Left cardiac atrium (tissue), 4 donors: ENCODE results near the gene SPANXA1. TPM values are rescaled to one million over a fixed set of nuclear protein-coding genes. Genes with fewer than 3 reads are reported as not detected.
"Not testable (repeated sequence)": the region's sequence is repeated elsewhere in the genome, so short reads cannot be mapped to it uniquely, and the experiment has no call there.

Experiments used
- ATAC-seq, 2 donors: fragments of 200-7000 bp; cut with Tn5 transposase; one replicate each; pipeline ENCODE4 v1.9.1; 2020; ENCODE audit warnings: mild to moderate bottlenecking in 2 of 2, moderate library complexity in 2 of 2
- DNase-seq: peaks from one replicate; pipeline ENCODE4 v3.0.0-alpha.2; 2020
- intact Hi-C, 2 donors: fragments of 100-400 bp; cut with DNase I; formaldehyde crosslinking; loops; one replicate each; pipeline versions ENCODE4 v1.14.1 to v1.15.1; 2022 to 2023
- long read RNA-seq: library from polyadenylated mRNA; unstranded; transcript quantifications from one replicate; pipeline ENCODE4 v2.0.0, GENCODE V29; 2021
- total RNA-seq, 2 donors: library from RNA; stranded (reverse); fragmentation: NEBNext Ultra II Directional; extraction: Animal tissue kit (Norgen Biotek cat#: 25700); gene quantifications; one replicate each; pipeline ENCODE4 v1.2.1, GENCODE V29; 2021
- donor health status: DM: no; HTN: yes; CAD: no.
- donor health status: DM: no; HTN: yes; CAD: no; lungs with severe emphysema.
- donor health status: DM: yes; HTN: yes; CAD: no.
- donor health status: Dilated cardiomyopathy.

The SPANXA1 gene, protein sequence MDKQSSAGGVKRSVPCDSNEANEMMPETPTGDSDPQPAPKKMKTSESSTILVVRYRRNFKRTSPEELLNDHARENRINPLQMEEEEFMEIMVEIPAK
- not detected for total RNA-seq
- long read RNA-seq, result 0 reads

DNA sequence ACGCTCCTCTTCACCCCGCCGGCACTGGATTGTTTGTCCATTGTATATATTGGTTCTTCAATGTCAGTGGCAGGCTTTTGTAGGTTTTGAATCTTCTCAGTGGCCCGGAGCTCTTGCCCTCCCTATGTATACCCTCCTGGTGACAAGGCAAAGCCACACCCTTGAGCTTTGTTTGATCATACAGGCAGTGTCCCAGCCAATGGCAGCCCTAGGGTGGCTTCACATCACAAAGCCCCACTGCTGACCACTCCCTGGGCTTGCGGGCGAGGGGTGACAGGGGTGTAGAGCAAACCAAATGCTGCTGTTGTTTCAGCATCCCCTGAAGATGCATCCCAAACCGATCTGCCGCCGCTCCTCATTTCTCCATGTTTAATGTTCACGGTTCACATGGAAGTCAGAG lies at the start of gene SPANXA1:
SPANXA1 (minus strand) TSS at position 101 of the 400 bp plus-strand sequence; CDS start at position 41, 60 bp downstream.
- DNase-seq, ATAC-seq, intact Hi-C loops: not testable (repeated sequence)

DNA sequence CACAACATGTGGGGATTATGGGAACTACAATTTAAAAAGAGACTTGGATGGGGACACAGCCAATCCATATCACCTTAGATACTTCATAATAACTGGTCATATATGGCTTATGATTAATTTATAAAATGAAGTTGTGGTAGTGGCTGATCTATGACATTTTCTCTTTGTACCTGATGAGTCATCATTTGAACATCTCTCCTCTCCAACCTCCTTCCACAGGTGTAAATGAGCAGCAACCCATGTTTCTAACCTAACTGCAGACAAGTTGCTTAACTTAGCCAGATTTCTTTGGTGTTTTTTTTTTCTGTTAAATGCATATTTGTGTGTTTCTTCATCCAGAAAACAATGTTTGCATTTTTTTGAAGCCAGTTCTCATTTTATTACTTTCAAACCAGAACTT lies 47.6 kb upstream of the SPANXA1 start:
- ATAC-seq (no peak), DNase-seq (no peak)
- intact Hi-C loops, result no loop called here

DNA sequence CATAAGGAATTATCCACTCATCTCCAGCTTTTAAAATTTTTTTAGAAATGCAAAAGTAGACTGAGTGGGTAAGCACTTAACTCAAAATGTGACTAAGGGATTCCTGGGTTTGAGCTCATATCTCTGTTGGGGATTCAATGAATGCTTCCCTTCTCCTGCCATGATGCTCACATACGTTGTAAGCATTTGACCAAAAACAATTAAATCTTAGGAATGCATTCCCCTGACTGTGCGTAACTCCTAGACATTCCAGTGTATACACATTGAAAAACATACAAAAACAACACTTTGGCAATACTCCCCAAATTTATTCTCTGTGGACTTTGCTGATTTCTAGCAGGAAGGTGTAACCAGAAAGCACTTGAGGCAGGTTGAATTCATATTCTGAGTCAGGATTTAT lies 34.8 kb upstream of the SPANXA1 start:
- intact Hi-C loops, result no loop called here

DNA sequence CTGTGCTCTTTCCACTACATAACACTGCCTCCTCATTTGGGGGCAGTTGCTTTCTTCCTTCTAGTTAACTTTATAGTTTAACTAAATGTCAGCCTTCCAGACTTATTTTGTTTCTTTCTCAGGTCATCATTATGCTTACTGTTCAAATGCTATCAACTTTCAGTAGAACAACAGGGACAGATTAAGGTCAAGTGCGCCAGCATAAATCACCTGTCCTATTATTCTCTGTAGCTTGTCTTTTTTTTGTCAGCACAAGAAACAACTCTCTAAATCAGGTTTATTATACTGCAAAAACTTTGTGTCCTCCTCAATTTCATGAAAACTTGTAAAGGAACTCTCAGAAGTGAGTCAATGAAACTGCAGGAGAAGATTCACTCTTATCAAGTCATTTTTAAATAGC lies 24.6 kb upstream of the SPANXA1 start:
- ATAC-seq (no peak), DNase-seq (no peak)
- intact Hi-C loops, result no loop called here

More for the DNA sequence above, 34.8 kb upstream of the SPANXA1 start:
- DNase-seq (no peak), ATAC-seq (no peak)

DNA sequence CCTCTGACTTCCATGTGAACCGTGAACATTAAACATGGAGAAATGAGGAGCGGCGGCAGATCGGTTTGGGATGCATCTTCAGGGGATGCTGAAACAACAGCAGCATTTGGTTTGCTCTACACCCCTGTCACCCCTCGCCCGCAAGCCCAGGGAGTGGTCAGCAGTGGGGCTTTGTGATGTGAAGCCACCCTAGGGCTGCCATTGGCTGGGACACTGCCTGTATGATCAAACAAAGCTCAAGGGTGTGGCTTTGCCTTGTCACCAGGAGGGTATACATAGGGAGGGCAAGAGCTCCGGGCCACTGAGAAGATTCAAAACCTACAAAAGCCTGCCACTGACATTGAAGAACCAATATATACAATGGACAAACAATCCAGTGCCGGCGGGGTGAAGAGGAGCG lies 4.9 kb upstream of the SPANXA1 start, which contains the start of gene SPANXA2:
SPANXA2 (plus strand) TSS at position 301 of the 400 bp plus-strand sequence; CDS start at position 361, 60 bp downstream.
- ATAC-seq, intact Hi-C loops, DNase-seq: not testable (repeated sequence)

DNA sequence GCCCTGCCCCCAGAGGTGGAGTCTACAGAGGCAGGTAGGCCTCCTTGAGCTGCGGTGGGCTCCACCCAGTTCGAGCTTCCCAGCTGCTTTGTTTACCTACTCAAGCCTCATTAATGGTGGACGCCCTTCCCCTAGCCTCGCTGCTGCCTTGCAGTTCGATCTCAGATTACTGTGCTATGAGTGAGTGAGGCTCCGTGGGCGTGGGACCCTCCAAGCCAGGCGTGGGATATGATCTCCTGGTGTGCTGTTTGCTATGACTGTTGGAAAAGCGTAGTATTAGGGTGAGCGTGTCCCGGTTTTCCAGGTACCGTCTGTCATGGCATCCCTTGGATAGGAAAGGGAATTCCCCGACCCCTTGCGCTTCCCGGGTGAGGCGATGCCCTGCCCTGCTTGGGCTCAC lies 42.0 kb downstream of the SPANXA1 start:
- ATAC-seq, DNase-seq, intact Hi-C loops: not testable (repeated sequence)

Other genes with a start within 250 kb of the SPANXA1 start
- not detected for gene SPANXA2, start 5.0 kb upstream of the SPANXA1 start, total RNA-seq
- gene SPANXD, start 114.0 kb upstream of the SPANXA1 start, total RNA-seq, result not detected